Panc1 (cell line): Measurements from ENCODE around the gene WT1.
"Not testable (repeated sequence)": the region's sequence is repeated elsewhere in the genome, so short reads cannot be mapped to it uniquely, and the experiment has no call there.

Experiments used
- POLR2AphosphoS5 ChIP-seq: IDR thresholded peaks from 2 replicates; pipeline ENCODE4 v1.6.1; 2012; ENCODE audit warnings: mild to moderate bottlenecking, low read depth, low read length, moderate library complexity
- SIN3A ChIP-seq: IDR thresholded peaks from 2 replicates; pipeline ENCODE4 v1.6.1; 2012; ENCODE audit warnings: low read depth, mild to moderate bottlenecking, low read length, moderate library complexity, borderline replicate concordance; ENCODE audit not compliant: insufficient read depth
- TF ChIP-seq, protein P1 (sequence below): fragments of 450-650 bp; IDR thresholded peaks from 2 replicates; pipeline ENCODE4 v1.5.1; 2017; ENCODE audit warnings: mild to moderate bottlenecking

- TF ChIP-seq, protein P1, sequence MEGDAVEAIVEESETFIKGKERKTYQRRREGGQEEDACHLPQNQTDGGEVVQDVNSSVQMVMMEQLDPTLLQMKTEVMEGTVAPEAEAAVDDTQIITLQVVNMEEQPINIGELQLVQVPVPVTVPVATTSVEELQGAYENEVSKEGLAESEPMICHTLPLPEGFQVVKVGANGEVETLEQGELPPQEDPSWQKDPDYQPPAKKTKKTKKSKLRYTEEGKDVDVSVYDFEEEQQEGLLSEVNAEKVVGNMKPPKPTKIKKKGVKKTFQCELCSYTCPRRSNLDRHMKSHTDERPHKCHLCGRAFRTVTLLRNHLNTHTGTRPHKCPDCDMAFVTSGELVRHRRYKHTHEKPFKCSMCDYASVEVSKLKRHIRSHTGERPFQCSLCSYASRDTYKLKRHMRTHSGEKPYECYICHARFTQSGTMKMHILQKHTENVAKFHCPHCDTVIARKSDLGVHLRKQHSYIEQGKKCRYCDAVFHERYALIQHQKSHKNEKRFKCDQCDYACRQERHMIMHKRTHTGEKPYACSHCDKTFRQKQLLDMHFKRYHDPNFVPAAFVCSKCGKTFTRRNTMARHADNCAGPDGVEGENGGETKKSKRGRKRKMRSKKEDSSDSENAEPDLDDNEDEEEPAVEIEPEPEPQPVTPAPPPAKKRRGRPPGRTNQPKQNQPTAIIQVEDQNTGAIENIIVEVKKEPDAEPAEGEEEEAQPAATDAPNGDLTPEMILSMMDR = not testable (repeated sequence)
- TF ChIP-seq POLR2AphosphoS5, SIN3A: not testable (repeated sequence)
Observed at GRCh38 chr11:32369987-32370386, 65.4 kb downstream of the WT1 start.
